Esophagus squamous epithelium (tissue), 4 donors: ENCODE measurements around the gene ELMO2.

Experiments used
- POLR2A ChIP-seq, 4 donors: fragments of 450-650 bp; IDR thresholded peaks; one replicate each; pipeline ENCODE4 v1.6.1; 2017; ENCODE audit warnings: antibody characterized with exemption in 4 of 4, mild to moderate bottlenecking in 4 of 4, moderate library complexity in 3 of 4
- TF ChIP-seq, protein P1 (sequence below), 6 experiments: fragments of 450-650 bp in 4 of 6; fragments of 200-600 bp in 2 of 6; sonication (generic) in 2 of 6; IDR thresholded peaks; one replicate each; pipeline ENCODE4 v1.5.1; 2016 to 2019; ENCODE audit warnings: antibody characterized with exemption in 6 of 6, mild to moderate bottlenecking in 4 of 6, moderate library complexity in 4 of 6

DNA sequence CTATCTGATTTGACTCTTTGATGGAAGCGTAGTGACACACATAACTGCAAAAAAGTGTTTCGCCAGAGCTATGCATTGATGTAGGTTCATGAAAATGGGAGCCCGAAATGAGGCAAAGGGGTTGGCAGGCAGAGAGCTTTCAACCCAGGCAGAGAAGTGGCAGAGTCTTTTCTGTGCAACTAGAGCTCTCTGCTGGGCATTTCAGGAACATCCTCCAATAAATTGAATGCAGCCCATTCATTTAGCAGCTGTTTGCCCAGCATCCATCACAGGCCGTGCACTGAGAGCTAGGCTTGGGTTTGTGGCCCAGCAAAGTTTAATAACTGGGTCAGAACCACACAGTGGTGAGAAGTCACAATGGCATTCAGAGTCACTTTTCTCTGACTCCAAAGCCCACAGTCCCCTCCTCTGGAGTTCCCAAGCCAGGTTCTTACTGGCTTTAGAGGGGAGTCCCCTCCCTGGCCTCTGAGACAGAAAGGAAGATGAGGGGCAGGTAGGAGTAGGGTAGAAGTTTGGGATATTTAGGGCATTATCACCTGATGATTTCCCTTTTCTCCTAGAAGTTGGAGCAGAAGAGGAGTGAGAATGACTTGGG lies 31.8 kb upstream of the ELMO2 start:
- TF ChIP-seq, protein P1, sequence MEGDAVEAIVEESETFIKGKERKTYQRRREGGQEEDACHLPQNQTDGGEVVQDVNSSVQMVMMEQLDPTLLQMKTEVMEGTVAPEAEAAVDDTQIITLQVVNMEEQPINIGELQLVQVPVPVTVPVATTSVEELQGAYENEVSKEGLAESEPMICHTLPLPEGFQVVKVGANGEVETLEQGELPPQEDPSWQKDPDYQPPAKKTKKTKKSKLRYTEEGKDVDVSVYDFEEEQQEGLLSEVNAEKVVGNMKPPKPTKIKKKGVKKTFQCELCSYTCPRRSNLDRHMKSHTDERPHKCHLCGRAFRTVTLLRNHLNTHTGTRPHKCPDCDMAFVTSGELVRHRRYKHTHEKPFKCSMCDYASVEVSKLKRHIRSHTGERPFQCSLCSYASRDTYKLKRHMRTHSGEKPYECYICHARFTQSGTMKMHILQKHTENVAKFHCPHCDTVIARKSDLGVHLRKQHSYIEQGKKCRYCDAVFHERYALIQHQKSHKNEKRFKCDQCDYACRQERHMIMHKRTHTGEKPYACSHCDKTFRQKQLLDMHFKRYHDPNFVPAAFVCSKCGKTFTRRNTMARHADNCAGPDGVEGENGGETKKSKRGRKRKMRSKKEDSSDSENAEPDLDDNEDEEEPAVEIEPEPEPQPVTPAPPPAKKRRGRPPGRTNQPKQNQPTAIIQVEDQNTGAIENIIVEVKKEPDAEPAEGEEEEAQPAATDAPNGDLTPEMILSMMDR (IDR thresholded peaks at IDR 0.05): peak in 4 of 6 experiments; percentile 16 to 57 (median 24)
- TF ChIP-seq POLR2A (IDR thresholded peaks at IDR 0.05): no peak
